ENCODE data around the gene TSTD2. TPM values are rescaled to one million over a fixed set of nuclear protein-coding genes. Genes with fewer than 3 reads are reported as not detected.

TSTD2 gene
- total RNA-seq, 1 donor from 2014 or later, result 12.7 TPM

Other genes starting within 250 kb of the TSTD2 start
- gene TDRD7, start 221.3 kb downstream of the TSTD2 start, total RNA-seq, result 9.5 and 13.5 TPM in 2 replicates
- 2.9 and 5.1 TPM in 2 replicates for gene TMOD1, start 131.7 kb downstream of the TSTD2 start, total RNA-seq
- gene NCBP1, start 453 bp upstream of the TSTD2 start, total RNA-seq, result 26.4 and 34.1 TPM in 2 replicates
- gene XPA, start 64.0 kb upstream of the TSTD2 start, total RNA-seq, result 5.6 and 9.4 TPM in 2 replicates
- gene FOXE1, start 219.9 kb upstream of the TSTD2 start, total RNA-seq, result 0.06 and 0.97 TPM in 2 replicates

Data from glomerular endothelial cell (primary cell).